ENCODE data around the gene MAD1L1.

- TF ChIP-seq CTCF (IDR thresholded peaks at IDR 0.05) (no peak), POLR2A (IDR thresholded peaks at IDR 0.05) (no peak)
Measured at GRCh38 chr7:1943326-1943725, 289.4 kb downstream of the MAD1L1 start.
